OCI-M2 (cell line): Measurements from ENCODE around the gene LRRC74B.
"Not testable (repeated sequence)": the region's sequence is repeated elsewhere in the genome, so short reads cannot be mapped to it uniquely, and the experiment has no call there.

Experiments
- DNase-seq: peaks from one replicate; lab custom pipeline; 2025; ENCODE audit not compliant: unreplicated experiment; lab: John Stamatoyannopoulos, UW

The LRRC74B gene

DNA sequence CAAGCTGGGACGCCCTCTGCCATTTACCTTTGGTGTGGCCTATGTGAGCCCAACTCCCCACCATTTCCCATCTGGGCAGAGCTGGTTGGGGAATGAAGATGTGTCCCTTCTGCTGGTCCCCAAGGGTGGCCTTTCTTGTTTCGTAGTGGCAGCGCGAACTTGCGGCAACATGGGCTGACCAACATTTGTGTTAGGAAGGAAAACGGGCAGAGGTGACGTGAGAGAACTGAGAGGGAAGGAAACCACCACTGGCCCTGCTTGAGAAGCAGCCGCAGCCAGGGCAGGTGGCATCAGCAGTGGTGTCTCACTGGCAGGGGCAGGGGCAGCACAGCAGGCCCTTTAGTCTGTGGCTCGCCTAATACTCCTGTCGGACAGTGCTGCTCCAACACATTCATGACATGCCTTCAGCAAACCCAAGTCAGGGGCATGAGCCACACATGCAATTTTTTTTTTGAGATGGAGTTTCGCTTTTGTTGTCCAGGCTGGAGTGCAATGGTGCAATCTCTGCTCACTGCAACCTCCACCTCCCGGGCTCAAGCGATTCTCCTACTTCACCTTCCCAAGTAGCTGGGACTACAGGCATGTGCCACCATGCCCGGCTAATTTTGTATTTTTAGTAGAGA lies 29.9 kb downstream of the LRRC74B start:
- DNase-seq: no peak

DNA sequence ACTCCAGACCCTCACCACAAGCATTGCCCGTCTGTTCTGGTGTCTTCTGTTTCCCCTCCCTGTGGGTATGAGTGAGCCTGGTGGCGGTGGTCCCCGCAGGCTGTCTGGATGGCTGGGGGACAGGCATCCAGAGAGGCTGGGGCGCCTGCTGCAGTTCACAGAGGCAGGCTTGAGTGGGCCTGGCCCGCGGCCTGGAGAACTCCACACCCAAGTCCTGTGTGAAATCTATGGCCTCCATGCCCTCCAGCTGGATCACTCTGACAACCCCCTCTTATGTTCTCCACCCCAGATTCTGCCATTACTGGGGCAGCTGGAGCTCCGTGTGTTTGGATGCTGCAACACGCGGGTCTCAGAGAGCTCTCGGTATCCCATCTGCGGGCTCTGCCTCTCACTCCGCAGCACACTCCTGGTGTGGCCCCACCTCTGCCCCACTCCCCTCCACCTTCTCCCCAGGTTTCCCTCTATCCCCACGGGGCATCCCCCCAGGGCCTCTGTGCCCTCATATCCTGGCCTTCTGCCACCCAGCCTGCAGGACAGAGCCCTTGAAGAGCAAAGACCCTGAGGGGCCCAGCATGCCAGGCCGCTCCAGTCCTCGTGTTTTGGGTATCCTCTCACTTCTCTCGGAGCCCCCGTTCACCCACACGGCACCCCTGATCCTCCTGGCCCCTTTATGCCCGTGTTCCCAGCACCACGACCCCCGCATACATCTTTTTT lies 31.3 kb downstream of the LRRC74B start:
- no peak for DNase-seq

DNA sequence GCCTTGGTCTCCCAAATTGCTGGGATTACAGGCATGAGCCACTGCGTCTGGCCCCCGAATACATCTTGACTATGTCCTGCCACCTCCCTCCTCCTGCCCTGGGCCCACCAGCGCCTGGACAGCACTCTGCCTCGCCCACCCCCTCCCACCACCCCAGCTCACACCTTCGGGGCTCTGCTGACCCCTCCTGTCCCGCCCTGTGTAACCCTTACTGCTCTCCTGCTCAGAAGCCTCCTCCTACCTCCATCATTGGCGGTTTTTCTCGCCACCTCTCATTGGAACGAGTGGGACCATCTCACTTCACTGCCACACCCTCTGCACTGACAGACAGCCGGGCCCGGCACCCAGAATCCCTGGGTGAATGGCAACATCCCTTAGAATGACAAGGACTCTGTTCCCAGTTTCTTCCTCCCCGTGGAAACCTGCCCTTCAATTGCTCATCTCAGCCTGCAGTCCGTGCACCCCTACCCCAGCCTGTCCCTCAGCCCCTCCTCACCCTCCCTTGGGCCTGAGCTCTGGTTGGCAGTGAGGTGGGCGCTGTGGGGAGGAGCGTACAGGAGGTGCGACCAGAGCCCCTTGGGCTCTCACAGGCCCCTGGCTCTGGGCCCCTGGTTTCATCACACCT lies 32.2 kb downstream of the LRRC74B start:
- no peak for DNase-seq

DNA sequence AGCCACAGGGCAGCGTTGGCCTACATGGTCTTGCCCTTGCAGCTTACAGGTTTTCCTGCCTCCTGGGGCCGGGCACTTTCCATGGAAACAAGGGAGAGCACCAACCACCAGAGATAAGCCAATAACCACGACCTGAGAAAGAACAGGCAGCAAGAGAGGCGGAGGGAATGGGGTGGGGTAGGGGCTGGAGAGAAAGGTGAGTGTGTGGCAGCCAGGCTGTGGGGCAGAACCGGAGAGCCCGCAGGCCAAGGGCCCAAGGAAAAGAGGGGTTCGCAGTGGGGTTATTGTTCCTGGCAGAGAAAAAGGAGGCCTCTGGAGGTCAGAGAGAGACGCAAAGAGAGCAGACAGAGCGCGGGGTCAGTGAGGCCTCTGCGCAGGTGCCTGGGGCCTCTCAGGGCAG lies 33.2 kb downstream of the LRRC74B start:
- DNase-seq: no peak

DNA sequence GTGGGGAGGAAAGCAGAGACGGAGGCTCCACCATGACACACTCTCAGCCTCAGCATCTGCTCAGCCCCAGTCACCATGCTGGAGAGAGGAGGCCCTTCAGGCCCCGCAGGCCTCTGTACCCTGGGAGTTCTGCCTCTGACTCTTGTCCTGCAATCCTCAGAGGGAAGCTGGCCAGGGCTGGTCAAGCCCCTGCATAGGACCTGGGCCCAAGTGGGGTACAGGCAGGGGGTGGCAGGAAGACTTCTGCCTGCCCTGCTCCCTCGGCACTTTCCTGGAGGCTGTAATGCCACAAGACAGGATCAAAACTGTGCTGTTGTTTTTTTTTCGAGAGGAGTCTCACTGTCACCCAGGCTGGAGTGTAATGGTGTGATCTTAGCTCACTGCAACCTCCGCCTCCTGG lies 33.7 kb downstream of the LRRC74B start:
- no peak for DNase-seq

DNA sequence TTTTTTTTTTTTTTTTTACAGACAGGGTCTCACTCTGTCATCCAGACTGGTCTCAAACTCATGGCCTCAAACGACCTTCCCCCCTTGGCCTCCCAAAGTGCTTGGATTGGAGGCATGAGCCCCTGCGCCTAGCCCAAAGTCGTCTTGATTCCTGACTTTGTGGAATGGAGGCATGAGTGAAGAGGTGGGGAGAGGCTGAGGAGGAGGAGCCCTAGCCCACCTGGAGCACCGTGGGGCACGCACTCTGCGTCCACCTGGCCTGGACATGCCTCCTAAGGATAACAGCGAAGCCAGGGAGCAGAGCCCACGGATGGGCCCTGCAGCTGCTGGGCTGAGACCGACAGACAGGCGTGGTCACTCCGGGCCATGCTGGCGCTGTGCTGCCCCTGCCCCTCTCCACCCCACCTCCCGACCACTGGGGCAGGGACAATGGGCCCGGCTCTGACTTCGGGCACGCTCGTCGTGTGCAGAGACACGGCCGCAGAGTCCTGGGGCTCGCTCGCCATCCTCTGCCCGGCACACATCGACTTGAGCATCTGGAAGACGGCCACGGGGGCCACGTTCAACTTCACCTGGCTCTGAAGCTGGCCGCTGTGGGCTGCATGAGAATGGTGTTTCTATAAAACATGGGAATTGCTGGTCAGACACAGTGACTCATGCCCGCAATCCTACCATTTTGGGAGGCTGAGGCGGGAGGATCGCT lies 34.8 kb downstream of the LRRC74B start:
- no peak for DNase-seq

DNA sequence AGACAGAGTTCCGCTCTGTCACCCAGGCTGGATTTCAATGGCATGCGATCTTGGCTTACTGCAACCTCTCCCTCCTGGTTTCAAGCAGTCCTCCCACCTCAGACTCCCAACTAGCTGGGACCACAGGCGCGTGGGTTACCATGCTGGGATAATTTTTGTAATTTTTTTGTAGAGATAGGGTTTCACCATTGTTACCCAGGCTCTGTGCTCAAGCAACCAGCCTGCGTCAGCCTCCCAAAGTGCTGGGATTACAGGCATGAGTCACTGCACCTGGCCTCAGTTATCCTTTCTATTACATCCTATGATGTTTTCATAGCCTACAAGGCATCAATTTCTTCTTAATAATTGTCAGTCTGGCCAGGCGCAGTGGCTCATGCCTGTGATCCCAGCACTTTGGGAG lies 36.5 kb downstream of the LRRC74B start:
- no peak for DNase-seq

DNA sequence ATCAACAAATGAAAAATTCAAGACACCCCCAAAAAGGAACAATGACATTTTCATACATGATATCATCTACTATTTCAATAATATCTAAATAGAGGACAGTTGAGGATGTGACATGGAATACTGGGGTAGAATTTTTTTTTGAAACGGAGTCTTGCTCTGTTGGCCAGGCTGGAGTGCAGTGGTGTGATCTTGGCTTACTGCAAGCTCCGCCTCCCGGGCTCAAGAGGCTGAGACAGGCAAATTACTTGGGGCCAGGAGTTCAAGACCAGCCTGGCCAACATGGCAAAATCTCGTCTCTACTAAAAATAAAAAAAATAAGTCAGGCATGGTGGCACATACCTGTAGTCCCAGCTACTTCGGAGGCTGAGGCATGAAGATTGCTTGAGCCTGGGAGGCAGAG lies 41.4 kb downstream of the LRRC74B start:
- no peak for DNase-seq

DNA sequence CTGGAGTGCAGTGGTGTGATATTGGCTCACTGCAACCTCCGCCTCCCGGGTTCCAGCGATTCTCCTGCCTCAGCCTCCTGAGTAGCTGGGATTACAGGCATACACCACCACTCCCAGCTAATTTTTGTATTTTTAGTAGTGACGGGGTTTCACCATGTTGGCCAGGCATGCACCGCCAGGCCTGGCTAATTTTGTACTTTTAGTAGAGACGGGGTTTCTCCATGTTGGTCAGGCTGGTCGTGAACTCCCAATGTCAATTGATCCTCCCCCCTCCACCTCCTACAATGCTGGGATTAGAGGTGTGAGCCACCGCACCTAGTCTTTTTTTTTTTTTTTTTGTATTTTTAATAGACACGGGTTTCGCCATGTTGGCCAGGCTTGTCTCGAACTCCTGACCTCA lies 42.2 kb downstream of the LRRC74B start:
- not testable (repeated sequence) for DNase-seq

DNA sequence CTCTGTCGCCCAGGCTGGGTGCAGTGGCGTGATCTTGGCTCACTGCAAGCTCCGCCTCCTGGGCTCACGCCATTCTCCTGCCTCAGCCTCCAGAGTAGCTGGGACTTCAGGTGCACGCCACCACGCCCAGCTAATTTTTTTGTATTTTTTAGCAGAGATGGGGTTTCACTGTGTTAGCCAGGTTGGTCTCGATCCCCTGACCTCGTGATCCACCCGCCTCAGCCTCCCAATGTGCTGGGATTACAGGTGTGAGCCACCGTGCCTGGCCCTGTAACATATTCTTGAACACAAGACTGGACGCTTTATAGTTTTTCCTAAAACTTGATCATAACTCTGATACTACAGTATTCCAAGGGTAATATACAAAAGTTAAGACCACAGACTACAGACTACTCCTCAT lies 45.5 kb downstream of the LRRC74B start:
- DNase-seq: not testable (repeated sequence)

DNA sequence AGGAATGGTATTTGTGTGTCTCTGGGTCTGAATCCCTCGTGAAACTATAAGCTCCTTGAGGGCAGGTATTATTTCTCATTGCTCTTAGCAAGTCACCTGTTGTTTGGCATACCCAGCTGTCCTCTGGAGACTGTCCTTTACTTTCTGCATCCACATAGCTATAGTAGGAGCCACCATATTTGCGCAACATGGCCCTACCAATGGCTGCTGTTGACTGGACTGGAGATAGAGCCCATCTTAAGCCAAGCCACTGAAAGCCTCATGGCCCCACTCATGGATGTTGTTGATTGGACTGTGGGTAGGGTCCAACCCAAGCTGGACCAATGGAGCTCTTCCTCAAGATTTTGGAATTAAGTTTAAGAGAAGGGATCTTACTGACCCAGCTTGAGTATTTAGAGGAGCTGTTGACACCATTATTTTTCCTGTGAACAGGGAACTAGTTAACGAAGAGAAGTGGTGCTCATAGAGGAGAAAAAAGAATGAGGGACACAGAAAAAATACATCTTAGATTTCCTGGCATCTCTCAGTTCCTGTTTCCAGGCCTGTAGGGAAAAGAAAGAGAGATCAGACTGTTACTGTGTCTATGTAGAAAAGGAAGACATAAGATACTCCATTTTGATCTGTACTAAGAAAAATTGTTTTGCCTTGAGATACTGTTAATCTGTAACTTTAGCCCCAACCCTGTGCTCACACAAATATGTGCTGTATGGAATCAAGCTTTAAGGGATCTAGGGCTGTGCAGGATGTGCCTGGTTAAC lies 47.2 kb downstream of the LRRC74B start:
- no peak for DNase-seq

DNA sequence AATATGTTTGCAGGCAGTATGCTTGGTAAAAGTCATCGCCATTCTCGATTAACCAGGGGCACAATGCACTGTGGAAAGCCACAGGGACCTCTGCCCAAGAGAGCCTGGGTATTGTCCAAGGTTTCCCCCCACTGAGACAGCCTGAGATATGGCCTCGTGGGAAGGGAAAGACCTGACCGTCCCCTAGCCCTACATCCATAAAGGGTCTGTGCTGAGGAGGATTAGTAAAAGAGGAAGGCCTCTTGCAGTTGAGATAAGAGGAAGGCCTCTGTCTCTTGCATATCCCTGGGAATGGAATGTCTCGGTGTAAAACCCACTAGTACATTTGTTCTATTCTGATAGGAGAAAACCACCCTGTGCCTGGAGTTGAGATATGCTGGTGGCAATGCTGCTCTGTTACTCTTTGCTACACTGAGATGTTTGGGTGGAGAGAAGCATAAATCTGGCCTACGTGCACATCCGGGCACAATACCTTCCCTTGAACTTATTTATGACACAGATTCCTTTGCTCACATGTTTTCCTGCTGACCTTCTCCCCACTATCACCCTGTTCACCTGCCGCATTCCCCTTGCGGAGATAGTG lies 47.9 kb downstream of the LRRC74B start:
- DNase-seq: peak; percentile 69

DNA sequence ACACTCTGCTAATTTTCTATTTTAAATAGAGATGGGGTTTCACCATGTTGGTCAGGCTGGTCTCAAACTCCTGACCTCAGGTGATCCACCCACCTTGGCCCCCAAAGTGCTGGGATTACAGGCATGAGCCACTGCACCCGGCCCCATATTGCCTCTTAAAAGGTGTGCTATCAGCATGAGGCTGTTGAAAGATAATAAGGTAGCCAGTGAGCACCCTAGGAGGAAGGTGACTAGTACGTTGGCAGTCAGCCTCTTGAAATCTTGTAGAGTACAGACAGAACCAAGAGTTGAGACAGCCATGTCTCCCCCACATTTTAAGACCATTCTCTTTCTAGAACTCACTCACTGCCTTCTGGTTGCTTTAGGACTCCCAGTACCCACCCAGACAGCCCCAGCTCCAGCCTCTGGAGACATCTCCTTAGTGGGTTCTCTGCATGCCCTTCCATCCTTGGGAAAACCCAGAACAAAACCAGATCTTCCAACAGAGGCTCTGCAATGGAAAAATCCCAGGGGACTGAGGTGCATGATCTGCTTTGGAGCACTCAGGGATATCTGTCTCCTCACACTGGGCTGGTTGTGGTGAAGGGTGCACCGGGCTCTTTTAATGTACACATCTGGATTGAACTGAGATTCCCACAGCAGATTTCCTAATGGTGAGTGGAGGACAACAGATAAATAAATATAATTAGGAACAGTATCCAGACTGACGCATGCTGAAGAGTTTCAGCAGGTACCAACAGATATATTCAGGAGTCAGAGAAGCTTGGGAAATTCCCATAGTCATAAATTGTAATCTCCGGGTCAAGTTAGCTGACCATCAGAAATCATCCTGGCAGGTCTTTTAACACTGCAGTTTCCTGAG lies 49.4 kb downstream of the LRRC74B start:
- no peak for DNase-seq

DNA sequence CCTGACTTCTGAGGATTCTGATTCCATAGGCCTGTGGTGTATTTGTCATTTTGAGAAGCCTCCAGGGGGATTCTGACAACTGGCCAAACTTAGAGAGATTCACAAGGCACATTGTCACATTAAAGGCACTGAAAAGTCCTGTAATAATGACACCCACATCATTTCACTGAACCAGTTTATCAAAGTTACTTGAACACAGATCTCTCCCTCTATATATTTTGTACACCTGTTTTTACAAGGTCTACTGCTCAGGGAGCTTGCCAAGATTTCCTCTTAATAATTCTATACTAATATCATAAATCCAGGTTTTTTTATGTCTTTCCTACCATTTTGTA lies 50.0 kb downstream of the LRRC74B start:
- DNase-seq: no peak

DNA sequence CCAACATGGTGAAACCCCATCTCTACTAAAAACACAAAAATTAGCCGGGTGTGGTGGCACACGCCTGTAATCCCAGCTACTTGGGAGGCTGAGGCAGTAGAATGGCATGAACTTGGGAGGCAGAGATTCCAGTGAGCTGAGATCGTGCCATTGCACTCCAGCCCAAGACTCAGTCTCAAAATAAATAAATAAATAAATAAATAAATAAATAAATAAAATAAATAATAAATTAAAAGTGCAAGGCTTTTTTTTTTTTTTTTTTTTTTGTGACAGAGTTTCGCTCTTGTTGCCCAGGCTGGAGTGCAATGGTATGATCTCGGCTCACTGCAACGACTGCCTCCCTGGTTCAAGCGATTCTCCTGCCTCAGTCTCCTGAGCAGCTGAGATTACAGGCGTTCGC lies 51.1 kb downstream of the LRRC74B start:
- not testable (repeated sequence) for DNase-seq

DNA sequence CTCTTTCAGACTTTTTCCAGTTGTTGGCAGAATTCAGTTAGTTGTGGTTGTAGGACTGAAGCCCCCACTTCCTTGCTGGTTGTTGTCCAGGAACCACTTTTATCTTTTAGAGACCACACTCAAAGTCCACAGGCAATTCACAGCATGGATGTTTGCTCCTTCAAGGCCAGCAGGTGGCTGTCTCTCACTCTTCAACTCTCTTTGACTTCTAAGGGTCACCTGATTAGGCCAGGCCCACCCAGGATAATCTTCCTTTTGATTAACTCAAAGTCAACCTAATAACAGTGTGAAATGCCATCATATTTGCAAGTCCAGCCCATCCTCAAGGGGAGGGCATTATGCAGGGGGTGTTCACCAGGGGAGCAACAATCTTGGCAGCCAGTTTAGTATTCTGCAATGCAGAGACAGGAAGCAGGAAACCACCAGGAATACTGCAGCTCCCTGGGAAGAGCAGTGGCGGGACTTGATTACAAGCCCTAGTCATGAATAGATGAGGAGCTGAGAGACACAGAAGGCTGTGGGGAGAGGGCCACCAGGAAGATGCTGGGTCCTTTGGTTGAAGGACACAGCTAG lies 52.4 kb downstream of the LRRC74B start:
- no peak for DNase-seq

DNA sequence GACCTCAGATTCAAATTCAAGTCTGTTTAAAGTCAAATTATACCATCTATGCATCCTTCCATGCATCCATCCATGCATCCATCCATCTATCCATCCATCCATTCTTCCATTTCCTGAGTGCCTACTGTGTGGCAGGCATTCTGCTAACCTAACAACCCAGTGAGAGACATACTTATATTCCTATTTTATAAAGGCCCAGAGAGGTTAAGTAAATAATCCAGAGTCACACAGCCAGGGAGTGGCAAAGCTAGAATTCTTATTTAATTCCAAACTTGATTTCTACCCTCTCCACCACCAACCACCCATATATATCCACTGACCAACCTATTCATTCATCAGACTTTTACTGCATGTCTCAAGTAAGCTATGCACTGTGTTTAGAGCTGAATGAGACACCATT lies 53.8 kb downstream of the LRRC74B start:
- DNase-seq: no peak

DNA sequence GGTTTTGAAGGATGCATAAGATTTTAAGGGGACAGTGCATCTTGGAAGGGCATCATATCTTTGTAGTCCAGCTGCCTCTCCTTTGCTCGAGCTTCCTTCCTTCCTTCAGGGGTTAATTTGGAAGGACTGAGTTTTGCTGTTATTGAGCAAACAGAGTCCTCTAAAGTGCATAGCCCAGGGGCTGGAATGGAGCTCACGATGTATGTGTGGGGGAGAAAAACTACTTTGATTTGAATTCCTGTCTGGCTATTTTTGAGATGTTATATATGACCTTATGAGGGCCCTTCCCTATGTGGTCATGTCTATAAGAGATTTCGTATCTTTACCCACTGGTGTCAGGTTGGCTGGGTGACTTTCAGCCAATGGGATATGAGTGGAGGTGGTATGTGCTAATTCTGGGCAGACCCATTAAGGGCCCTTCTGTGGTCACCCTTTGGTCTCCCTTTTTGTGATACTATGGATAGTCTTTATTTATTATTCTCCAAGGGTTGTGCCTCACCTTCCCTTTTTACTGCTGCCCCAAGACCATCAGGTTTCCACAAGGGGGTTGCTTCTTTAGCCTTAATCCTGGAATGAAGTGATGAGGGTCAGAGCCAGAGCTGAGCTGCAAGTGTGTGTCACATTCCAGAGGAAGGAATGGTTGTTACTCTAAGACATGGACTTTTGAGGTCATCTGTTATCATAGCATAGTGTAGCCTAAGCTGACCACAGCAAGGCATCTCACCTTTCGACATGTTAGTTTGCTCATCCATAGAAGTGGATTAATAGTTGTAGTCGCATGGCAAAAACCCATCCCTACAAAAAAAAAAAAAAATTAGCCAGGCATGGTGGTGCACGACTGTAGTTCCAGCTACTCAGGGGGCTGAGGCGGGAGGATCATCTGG lies 54.6 kb downstream of the LRRC74B start:
- DNase-seq: no peak
